HEK293 (cell line): ENCODE data around the gene DYDC2.

ENCODE experiments used
- CTCF ChIA-PET: fragments of 350-600 bp; formaldehyde crosslinking; extraction: SDS; loops from one replicate; lab custom pipeline; 2021; ENCODE audit warnings: antibody characterized with exemption; lab: Yijun Ruan, JAX
- POLR2A ChIA-PET: fragments of 300-600 bp; formaldehyde crosslinking; extraction: SDS; loops from one replicate; lab custom pipeline; 2020; ENCODE audit warnings: antibody characterized with exemption, inconsistent platforms; lab: Yijun Ruan, JAX
- H3K27ac ChIP-seq: fragments of 200-500 bp; sonication (Bioruptor generic); 2 replicates; pipeline ENCODE4 v1.5.1; 2014; ENCODE audit warnings: low read depth, low read length, control low read depth, inconsistent platforms; ENCODE audit errors: extremely low read depth
- H3K36me3 ChIP-seq, 2 experiments: fragments of 200-500 bp in 1 of 2; sonication (Bioruptor generic) in 1 of 2; 1 replicate in 1 of 2; 2 replicates in 1 of 2; pipeline ENCODE4 v1.5.1; 2014 to 2017; ENCODE audit warnings: inconsistent platforms in 2 of 2, low read length in 2 of 2; ENCODE audit not compliant: control insufficient read depth in 2 of 2, insufficient read depth in 1 of 2
- H3K4me1 ChIP-seq: fragments of 200-500 bp; sonication (Bioruptor generic); 2 replicates; pipeline ENCODE4 v1.5.1; 2014; ENCODE audit warnings: mild to moderate bottlenecking, low read length, inconsistent platforms; ENCODE audit not compliant: control insufficient read depth, insufficient read depth
- H3K4me3 ChIP-seq: 2 replicates; pipeline ENCODE4 v1.5.1; 2011; ENCODE audit warnings: low read depth, mild to moderate bottlenecking, control low read depth, low read length, moderate library complexity
- H3K9me3 ChIP-seq: fragments of 200-500 bp; sonication (Bioruptor generic); 2 replicates; pipeline ENCODE4 v1.5.1; 2014; ENCODE audit warnings: low read depth, low read length, inconsistent platforms; ENCODE audit not compliant: control insufficient read depth, insufficient read depth
- FEZF1 ChIP-seq: fragments of 450-650 bp; formaldehyde crosslinking; IDR thresholded peaks from 2 replicates; pipeline ENCODE4 v1.5.1; 2016; ENCODE audit warnings: missing biosample characterization, missing genetic modification characterization
- HOXD13 ChIP-seq: sonication (generic); formaldehyde crosslinking; IDR thresholded peaks from 2 replicates; pipeline ENCODE4 v1.8.0; 2022; ENCODE audit warnings: missing genetic modification reagents, borderline replicate concordance
- KLF8 ChIP-seq: fragments of 450-650 bp; formaldehyde crosslinking; IDR thresholded peaks from 2 replicates; pipeline ENCODE4 v1.5.1; 2016; ENCODE audit warnings: missing biosample characterization, missing genetic modification characterization
- WT1 ChIP-seq: fragments of 450-650 bp; formaldehyde crosslinking; IDR thresholded peaks from 2 replicates; pipeline ENCODE4 v1.5.1; 2016; ENCODE audit warnings: missing biosample characterization, missing genetic modification characterization
- ZBTB11 ChIP-seq: fragments of 450-650 bp; formaldehyde crosslinking; conservative IDR thresholded peaks from 2 replicates; pipeline ENCODE4 v1.5.1; 2016; ENCODE audit warnings: low read depth, missing biosample characterization, missing genetic modification characterization
- ZBTB44 ChIP-seq: fragments of 450-650 bp; IDR thresholded peaks from 2 replicates; pipeline ENCODE4 v1.5.1; 2018; ENCODE audit warnings: missing biosample characterization, mild to moderate bottlenecking, missing genetic modification characterization
- ZBTB48 ChIP-seq: fragments of 450-650 bp; formaldehyde crosslinking; IDR thresholded peaks from 2 replicates; pipeline ENCODE4 v1.5.1; 2016; ENCODE audit warnings: missing biosample characterization, missing genetic modification characterization
- ZNF146 ChIP-seq: fragments of 450-650 bp; formaldehyde crosslinking; IDR thresholded peaks from 2 replicates; pipeline ENCODE4 v1.5.1; 2016; ENCODE audit warnings: missing biosample characterization, missing genetic modification characterization
- ZNF157 ChIP-seq: fragments of 450-650 bp; formaldehyde crosslinking; IDR thresholded peaks from 2 replicates; pipeline ENCODE4 v1.5.1; 2016; ENCODE audit warnings: missing biosample characterization, missing genetic modification characterization
- ZNF24 ChIP-seq: fragments of 450-650 bp; formaldehyde crosslinking; IDR thresholded peaks from 2 replicates; pipeline ENCODE4 v1.5.1; 2016; ENCODE audit warnings: missing biosample characterization, missing genetic modification characterization
- ZNF324 ChIP-seq: fragments of 450-650 bp; formaldehyde crosslinking; IDR thresholded peaks from 2 replicates; pipeline ENCODE4 v1.5.1; 2016; ENCODE audit warnings: missing biosample characterization, missing genetic modification characterization
- ZNF423 ChIP-seq: fragments of 450-650 bp; formaldehyde crosslinking; IDR thresholded peaks from 2 replicates; pipeline ENCODE4 v1.5.1; 2016; ENCODE audit warnings: missing biosample characterization, missing genetic modification characterization
- ZNF544 ChIP-seq: fragments of 450-650 bp; formaldehyde crosslinking; IDR thresholded peaks from 2 replicates; pipeline ENCODE4 v1.5.0; 2017; ENCODE audit warnings: missing biosample characterization, missing genetic modification characterization
- ZNF623 ChIP-seq: fragments of 450-650 bp; formaldehyde crosslinking; IDR thresholded peaks from 2 replicates; pipeline ENCODE4 v1.5.1; 2016; ENCODE audit warnings: missing biosample characterization, missing genetic modification characterization
- ZNF707 ChIP-seq: fragments of 450-650 bp; formaldehyde crosslinking; IDR thresholded peaks from 2 replicates; pipeline ENCODE4 v1.5.1; 2016; ENCODE audit warnings: missing biosample characterization, missing genetic modification characterization
- ZNF777 ChIP-seq: fragments of 450-650 bp; formaldehyde crosslinking; IDR thresholded peaks from 2 replicates; pipeline ENCODE4 v1.5.1; 2017; ENCODE audit warnings: missing biosample characterization, missing genetic modification characterization, borderline replicate concordance
- ZNF791 ChIP-seq: fragments of 450-650 bp; formaldehyde crosslinking; IDR thresholded peaks from 2 replicates; pipeline ENCODE4 v1.5.1; 2016; ENCODE audit warnings: missing biosample characterization, missing genetic modification characterization
- ZSCAN18 ChIP-seq: fragments of 450-650 bp; formaldehyde crosslinking; IDR thresholded peaks from 2 replicates; pipeline ENCODE4 v1.5.1; 2016; ENCODE audit warnings: missing biosample characterization, missing genetic modification characterization
- TF ChIP-seq, protein P1 (sequence below): fragments of 450-650 bp; formaldehyde crosslinking; IDR thresholded peaks from 2 replicates; pipeline ENCODE4 v1.5.1; 2016; ENCODE audit warnings: missing biosample characterization, missing genetic modification characterization

The DYDC2 gene

GRCh38 chr10:80318742-80319141 lies 37.8 kb upstream of the DYDC2 start:
- H3K27ac ChIP-seq = no peak overlapping the region
- TF ChIP-seq ZNF623 (tag by site-specific recombination) = no peak
- no peak for TF ChIP-seq ZBTB48 (tag by site-specific recombination)
- TF ChIP-seq ZNF544 (tag by site-specific recombination) = no peak
- TF ChIP-seq ZNF423 (tag by site-specific recombination) = no peak
- TF ChIP-seq ZBTB44 (tag by site-specific recombination) = no peak
- no peak for TF ChIP-seq ZSCAN18 (tag by site-specific recombination)
- no peak for TF ChIP-seq ZNF146 (tag by site-specific recombination)
- TF ChIP-seq FEZF1 (tag by site-specific recombination) = no peak
- no peak for TF ChIP-seq HOXD13
- TF ChIP-seq, all 188 proteins: peak for 0
- ChIA-PET CTCF (no interaction called here), POLR2A (no interaction called here)
- Histone ChIP-seq H3K9me3 (no peaks in the 10 kb centered on the region), H3K36me3 (no peaks in the 10 kb centered on the region), H3K4me3 (no peak overlapping the region), H3K4me1 (no peaks in the 10 kb centered on the region)

GRCh38 chr10:80319318-80319717 lies 37.3 kb upstream of the DYDC2 start:
- no peaks in the 10 kb centered on the region for H3K4me1 ChIP-seq
- TF ChIP-seq ZNF157 (tag by site-specific recombination) = no peak
- H3K9me3 ChIP-seq = no peaks in the 10 kb centered on the region
- H3K4me3 ChIP-seq = no peak overlapping the region
- H3K27ac ChIP-seq = no peak overlapping the region
- no peaks in the 10 kb centered on the region for H3K36me3 ChIP-seq
- ChIA-PET POLR2A (no interaction called here), CTCF (no interaction called here)

DNA sequence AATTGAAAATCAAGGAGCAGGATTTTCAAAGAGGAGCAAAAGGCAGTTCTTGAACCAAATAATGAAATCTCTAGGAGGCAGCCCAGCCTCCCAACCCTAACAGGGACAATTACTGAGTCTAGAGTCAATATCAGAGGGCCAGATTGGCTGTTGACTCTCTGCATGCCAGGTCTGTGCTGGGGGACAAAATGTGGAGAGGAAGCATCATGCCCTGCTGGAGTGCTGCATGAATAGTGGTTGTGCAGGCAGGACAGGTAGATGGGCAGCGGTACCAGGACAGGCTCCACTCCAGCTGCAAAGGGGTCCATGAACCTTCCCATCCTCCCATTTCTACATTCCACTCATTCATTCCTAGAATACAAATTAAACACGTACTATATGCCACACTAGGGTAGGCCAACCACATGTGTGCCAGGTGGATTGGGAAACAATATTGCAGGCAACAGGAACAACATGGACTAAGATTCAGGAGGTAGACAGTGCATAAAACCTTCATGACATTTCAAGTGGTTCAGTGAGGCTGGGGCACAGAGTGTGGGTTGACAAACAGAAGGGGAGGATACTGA lies 36.8 kb upstream of the DYDC2 start:
- ChIA-PET CTCF (no interaction called here), POLR2A (no interaction called here)
- Histone ChIP-seq H3K36me3 (no peaks in the 10 kb centered on the region), H3K4me3 (no peak overlapping the region), H3K9me3 (no peaks in the 10 kb centered on the region), H3K27ac (no peak overlapping the region), H3K4me1 (no peaks in the 10 kb centered on the region)
- TF ChIP-seq ZNF707 (no peak), ZNF791 (tag by site-specific recombination) (no peak), KLF8 (tag by site-specific recombination) (no peak), ZNF24 (tag by site-specific recombination) (no peak), ZNF777 (tag by site-specific recombination) (no peak), ZNF324 (tag by site-specific recombination) (no peak), WT1 (no peak), ZBTB11 (no peak)
- TF ChIP-seq, protein P1, sequence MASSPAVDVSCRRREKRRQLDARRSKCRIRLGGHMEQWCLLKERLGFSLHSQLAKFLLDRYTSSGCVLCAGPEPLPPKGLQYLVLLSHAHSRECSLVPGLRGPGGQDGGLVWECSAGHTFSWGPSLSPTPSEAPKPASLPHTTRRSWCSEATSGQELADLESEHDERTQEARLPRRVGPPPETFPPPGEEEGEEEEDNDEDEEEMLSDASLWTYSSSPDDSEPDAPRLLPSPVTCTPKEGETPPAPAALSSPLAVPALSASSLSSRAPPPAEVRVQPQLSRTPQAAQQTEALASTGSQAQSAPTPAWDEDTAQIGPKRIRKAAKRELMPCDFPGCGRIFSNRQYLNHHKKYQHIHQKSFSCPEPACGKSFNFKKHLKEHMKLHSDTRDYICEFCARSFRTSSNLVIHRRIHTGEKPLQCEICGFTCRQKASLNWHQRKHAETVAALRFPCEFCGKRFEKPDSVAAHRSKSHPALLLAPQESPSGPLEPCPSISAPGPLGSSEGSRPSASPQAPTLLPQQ (tag by site-specific recombination) = no peak
